ENCODE results near the gene INPP5A. TPM values are rescaled to one million over a fixed set of nuclear protein-coding genes. Genes with fewer than 3 reads are reported as not detected.

The INPP5A gene
- total RNA-seq, 2 donors from 2014 or later: 74.4 to 95.3 TPM

DNA sequence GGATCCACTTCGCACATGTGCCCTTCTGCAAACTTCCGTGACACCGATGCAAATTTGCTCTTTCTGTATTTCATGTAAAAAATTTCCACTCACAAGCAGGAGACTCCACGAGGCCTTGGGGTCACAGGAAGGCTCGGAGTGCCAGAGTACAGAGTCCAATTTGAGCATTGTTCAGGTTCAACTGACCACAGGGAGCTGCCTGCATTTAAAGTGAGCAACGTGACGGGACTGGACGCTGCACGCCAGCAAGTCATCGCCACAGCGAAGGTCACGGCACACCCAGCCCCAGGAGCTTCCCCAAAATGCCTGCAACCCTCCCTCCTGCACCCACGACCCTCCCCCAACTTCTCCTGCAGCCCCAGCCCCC is 289.8 kb downstream of the INPP5A start:
- intact Hi-C loops (cut with DNase I): no loop called here
- DNase-seq: no peak
- ATAC-seq: no peak

DNA sequence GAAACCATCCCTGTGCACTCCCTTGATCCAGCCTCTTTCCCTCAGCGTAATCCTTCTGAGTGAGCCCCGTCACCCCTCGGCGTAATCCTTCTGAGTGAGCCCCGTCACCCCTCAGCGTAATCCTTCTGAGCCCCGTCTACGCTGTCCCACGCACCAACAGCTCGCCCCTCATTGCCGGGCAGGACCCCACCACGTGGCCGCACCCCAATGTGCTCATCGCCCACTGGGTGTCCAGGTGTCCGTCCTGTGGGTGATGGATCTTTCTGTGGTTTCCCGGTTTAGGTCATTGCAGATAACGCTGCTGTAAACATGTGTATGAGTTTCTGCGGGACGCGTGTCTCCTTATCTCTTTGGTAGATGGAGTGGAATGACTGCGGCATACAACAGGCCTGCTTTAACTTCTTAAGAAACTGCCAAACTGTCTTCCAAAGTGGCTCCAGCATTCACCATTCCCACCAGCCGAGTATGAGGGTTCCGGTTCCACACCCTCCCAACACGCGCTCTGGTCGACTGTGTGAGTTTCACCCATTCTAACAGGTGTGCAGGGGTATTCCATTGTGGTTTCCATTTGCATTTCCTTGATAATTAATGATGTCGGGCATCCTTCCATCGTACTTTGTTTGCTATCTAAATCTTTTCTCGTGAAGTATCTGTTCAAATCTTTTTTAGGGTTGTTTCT is 290.4 kb downstream of the INPP5A start:
- intact Hi-C loops (cut with DNase I): no loop called here
- DNase-seq (no peak), ATAC-seq (no peak)

DNA sequence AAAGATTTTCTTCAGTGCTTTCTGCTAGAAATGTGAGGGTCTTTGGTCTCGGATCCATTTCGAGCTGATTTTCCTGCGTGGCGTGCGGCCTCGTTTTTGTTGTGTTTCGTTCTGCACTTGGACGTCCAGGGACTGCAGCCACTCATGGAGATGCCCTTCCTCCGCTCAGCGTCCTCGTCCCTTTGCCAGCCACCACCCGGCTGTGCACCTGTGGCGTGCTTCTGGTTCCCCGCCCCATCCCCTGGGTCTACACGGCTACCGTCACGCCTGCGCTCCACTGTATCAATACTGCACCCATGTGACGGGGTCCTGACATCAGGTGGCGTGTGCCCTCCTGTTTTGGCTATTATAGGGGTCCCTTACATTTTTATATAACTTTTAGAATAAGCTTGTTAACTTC is 291.1 kb downstream of the INPP5A start:
- intact Hi-C loops (cut with DNase I): no loop called here
- DNase-seq (no peak), ATAC-seq (no peak)

DNA sequence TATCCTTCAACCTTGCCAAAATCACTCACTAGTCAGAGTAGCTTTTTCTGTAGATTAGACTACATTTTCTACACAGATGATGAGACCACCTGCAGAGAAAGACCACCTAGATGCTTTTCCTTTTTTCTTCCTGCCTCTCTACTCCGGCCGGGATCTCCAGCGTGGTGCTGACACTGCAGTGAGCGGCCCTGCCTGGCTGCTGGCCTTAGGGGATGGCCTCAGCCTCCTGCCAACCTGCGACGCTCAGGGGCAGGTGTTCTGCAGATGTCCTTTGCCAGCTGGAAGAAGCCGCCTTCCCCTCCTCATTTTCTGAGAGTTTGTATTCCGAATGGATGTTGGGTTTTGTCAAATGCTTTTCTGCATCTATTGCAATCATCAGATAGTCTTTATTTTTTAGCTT is 291.8 kb downstream of the INPP5A start:
- ATAC-seq (no peak), DNase-seq (no peak)
- intact Hi-C loops (cut with DNase I): no loop called here

DNA sequence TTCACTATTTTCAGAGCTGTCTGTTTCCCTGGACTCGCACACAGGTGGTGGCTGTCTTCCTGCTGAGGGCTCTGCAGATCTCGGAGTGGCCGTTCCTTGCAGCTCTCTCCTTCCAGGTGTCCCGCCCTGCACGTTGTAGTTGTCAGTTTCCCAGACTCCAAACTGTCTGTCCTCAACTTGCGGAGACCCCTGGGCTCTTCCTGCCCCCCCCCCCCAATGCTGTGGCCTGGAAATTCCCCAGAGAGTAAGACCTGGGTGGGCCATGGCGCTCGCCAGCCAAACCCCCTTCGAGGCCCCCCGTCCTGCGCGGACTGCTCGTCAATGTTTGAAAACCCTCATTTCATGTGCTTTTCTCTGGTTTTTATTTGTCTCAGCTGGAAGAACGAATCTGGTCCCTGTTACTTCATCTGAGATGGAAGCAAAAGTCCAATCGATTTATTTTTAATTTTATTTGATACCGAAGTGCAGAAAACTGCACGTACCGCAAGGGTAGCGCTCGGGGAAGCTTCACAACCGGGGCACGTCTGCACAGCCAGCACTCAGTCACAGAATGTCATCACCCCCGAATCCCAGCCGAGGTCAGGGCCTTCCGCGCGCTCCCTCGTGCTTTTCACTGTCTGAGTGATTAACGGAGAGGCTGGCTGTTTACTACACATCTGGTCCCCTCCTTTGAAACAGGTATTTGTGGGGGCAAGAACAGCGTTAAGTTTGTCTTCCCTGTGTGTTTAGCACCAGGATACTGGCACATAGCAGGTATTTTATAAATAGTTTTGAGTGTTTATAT is 294.8 kb downstream of the INPP5A start:
- DNase-seq (no peak), ATAC-seq (no peak)
- intact Hi-C loops (cut with DNase I): loop anchor here in 1 of 2 donors (10.0 kb wide), 1 partner anchor 292 kb away; no protein-coding TSS in a partner anchor

Other genes with a start within 250 kb of the INPP5A start
- 1 to 10 TPM; 6.1 to 6.6 TPM for gene STK32C, start 229.8 kb upstream of the INPP5A start, total RNA-seq
- gene LRRC27, start 205.6 kb upstream of the INPP5A start, total RNA-seq: 1 to 10 TPM; 3.7 to 4.4 TPM
- gene PWWP2B, start 140.6 kb upstream of the INPP5A start, total RNA-seq: 10 to 100 TPM; 11.8 to 12.7 TPM
- not detected for gene NKX6-2, start 248.4 kb downstream of the INPP5A start, total RNA-seq

Data from left cardiac atrium (tissue), 4 donors.